Neural cell (in vitro differentiated cells): ENCODE results near the gene MRPL11. TPM values are rescaled to one million over a fixed set of nuclear protein-coding genes. Genes with fewer than 3 reads are reported as not detected.

Experiments
- H2AFZ ChIP-seq: fragments of 200-600, 300-800 bp; sonication (generic), shearing (Covaris generic); 2 replicates; pipeline ENCODE4 v1.6.0; 2014; ENCODE audit warnings: low read depth, mild to moderate bottlenecking, antibody characterized with exemption, low read length, moderate library complexity
- H3F3A ChIP-seq: fragments of 200-600 bp; shearing (Covaris generic); 2 replicates; pipeline ENCODE4 v1.6.1; 2016; ENCODE audit warnings: mild to moderate bottlenecking, moderate library complexity, mixed read lengths, antibody characterized with exemption, low read length; ENCODE audit not compliant: insufficient read depth, poor library complexity, severe bottlenecking
- H3K27ac ChIP-seq: fragments of 200-600, 300-800 bp; sonication (generic), shearing (Covaris generic); 2 replicates; pipeline ENCODE4 v1.5.1; 2014; ENCODE audit warnings: mild to moderate bottlenecking, low read length, moderate library complexity
- H3K27me3 ChIP-seq: fragments of 300-800, 200-600 bp; sonication (generic), shearing (Covaris generic); 2 replicates; pipeline ENCODE4 v1.6.0; 2014; ENCODE audit warnings: mild to moderate bottlenecking, low read depth, low read length, moderate library complexity; ENCODE audit not compliant: insufficient read depth
- H3K36me3 ChIP-seq: fragments of 300-800, 200-600 bp; sonication (generic), shearing (Covaris generic); 2 replicates; pipeline ENCODE4 v1.5.1; 2014; ENCODE audit warnings: mild to moderate bottlenecking, antibody characterized with exemption, low read length, moderate library complexity; ENCODE audit not compliant: insufficient read depth
- H3K4me2 ChIP-seq: fragments of 300-800, 200-600 bp; sonication (generic), shearing (Covaris generic); 2 replicates; pipeline ENCODE4 v1.6.0; 2014; ENCODE audit warnings: mild to moderate bottlenecking, low read length
- H3K4me3 ChIP-seq: fragments of 300-800, 200-600 bp; sonication (generic), shearing (Covaris generic); 2 replicates; pipeline ENCODE4 v1.5.1; 2014; ENCODE audit warnings: mild to moderate bottlenecking, low read length, moderate library complexity
- H3K79me2 ChIP-seq: fragments of 200-600 bp; shearing (Covaris generic); replicated peaks from 2 replicates; pipeline ENCODE4 v1.6.0; 2014; ENCODE audit warnings: mild to moderate bottlenecking, low read length, moderate library complexity; ENCODE audit not compliant: insufficient read depth
- H3K9ac ChIP-seq: fragments of 300-800, 200-600 bp; sonication (generic), shearing (Covaris generic); 2 replicates; pipeline ENCODE4 v1.6.1; 2016; ENCODE audit warnings: mild to moderate bottlenecking, low read length, mixed read lengths
- H3K9me2 ChIP-seq: fragments of 200-600 bp; shearing (Covaris generic); 2 replicates; pipeline ENCODE4 v1.6.1; 2016; ENCODE audit warnings: mild to moderate bottlenecking, low read length, mixed read lengths; ENCODE audit not compliant: insufficient read depth
- H3K9me3 ChIP-seq: fragments of 200-600, 300-800 bp; sonication (generic), shearing (Covaris generic); 2 replicates; pipeline ENCODE4 v1.6.1; 2016; ENCODE audit warnings: mild to moderate bottlenecking, mixed run types, low read length, moderate library complexity, mixed read lengths
- H4K20me1 ChIP-seq: fragments of 200-600 bp; shearing (Covaris generic); 2 replicates; pipeline ENCODE4 v1.6.1; 2016; ENCODE audit warnings: mild to moderate bottlenecking, mixed run types; ENCODE audit not compliant: insufficient read depth
- CTCF ChIP-seq: fragments of 450-650 bp; IDR thresholded peaks from 2 replicates; pipeline ENCODE4 v1.5.1; 2014; ENCODE audit warnings: antibody characterized with exemption, mild to moderate bottlenecking, moderate library complexity; ENCODE audit not compliant: poor library complexity, severe bottlenecking
- EP300 ChIP-seq: fragments of 450-650 bp; conservative IDR thresholded peaks from 2 replicates; pipeline ENCODE4 v1.6.1; 2014; ENCODE audit warnings: antibody characterized with exemption, mild to moderate bottlenecking, moderate library complexity; ENCODE audit not compliant: poor library complexity, severe bottlenecking
- EZH2 ChIP-seq: fragments of 200-600, 300-800 bp; shearing (Covaris generic), sonication (generic); IDR thresholded peaks from 2 replicates; pipeline ENCODE4 v1.6.1; 2014; ENCODE audit warnings: antibody characterized with exemption, low read length, borderline replicate concordance, mild to moderate bottlenecking; ENCODE audit not compliant: insufficient read depth, poor library complexity, severe bottlenecking
- MXI1 ChIP-seq: fragments of 450-650 bp; conservative IDR thresholded peaks from 2 replicates; pipeline ENCODE4 v1.6.1; 2014; ENCODE audit warnings: antibody characterized with exemption, mild to moderate bottlenecking; ENCODE audit not compliant: poor library complexity, severe bottlenecking
- POLR2AphosphoS5 ChIP-seq: IDR thresholded peaks from 2 replicates; pipeline ENCODE4 v1.6.1; 2012
- RAD21 ChIP-seq: fragments of 450-650 bp; conservative IDR thresholded peaks from 2 replicates; pipeline ENCODE4 v1.6.1; 2014; ENCODE audit warnings: antibody characterized with exemption, mild to moderate bottlenecking, moderate library complexity
- REST ChIP-seq: IDR thresholded peaks from 2 replicates; pipeline ENCODE4 v1.6.1; 2012; ENCODE audit warnings: borderline replicate concordance
- SMC3 ChIP-seq: fragments of 450-650 bp; conservative IDR thresholded peaks from 2 replicates; pipeline ENCODE4 v1.6.1; 2014; ENCODE audit warnings: antibody characterized with exemption, mild to moderate bottlenecking, moderate library complexity; ENCODE audit not compliant: poor library complexity
- TAF1 ChIP-seq: IDR thresholded peaks from 2 replicates; pipeline ENCODE4 v1.6.1; 2012; ENCODE audit warnings: low read depth
- polyA plus RNA-seq: library from polyadenylated mRNA; depleted of rRNA; stranded (reverse); fragments of >200 nt; gene quantifications from 2 replicates; pipeline ENCODE4 v1.2.3, GENCODE V29; 2014

The MRPL11 gene
- polyA plus RNA-seq, 1 donor from 2014 or later = 50.9 TPM

DNA sequence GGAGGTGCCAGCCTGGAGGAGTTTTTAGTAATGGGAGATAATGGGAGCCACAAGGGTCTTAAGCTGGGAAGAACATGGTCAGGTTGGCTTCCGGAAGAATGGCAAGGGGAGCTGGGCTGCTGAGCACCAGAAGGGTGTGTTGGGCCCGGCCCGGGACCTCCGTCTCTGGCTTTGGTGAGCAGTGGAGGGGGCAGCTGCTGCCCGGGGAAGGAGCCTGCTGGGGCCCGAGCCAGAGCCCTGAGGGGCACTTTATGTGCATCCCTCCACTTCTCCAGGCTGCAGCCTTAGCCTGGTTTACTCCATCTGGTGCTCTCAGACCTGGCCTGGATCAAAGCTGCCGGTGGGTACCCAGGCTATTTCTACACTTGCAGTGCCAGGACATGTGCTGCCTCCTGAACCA is 26.5 kb downstream of the MRPL11 start:
- no peaks in the 10 kb centered on the region for H3K36me3 ChIP-seq
- peaks cover 3% of the 10 kb centered on the region for H3K79me2 ChIP-seq
- H3K9ac ChIP-seq = no peak overlapping the region
- H3K9me2 ChIP-seq = no peaks in the 10 kb centered on the region
- no peak overlapping the region for H3K4me3 ChIP-seq
- no peaks in the 10 kb centered on the region for H4K20me1 ChIP-seq
- no peak overlapping the region for H3K4me2 ChIP-seq
- H3K27me3 ChIP-seq = no peaks in the 10 kb centered on the region
- H3K27ac ChIP-seq = no peak overlapping the region
- no peak overlapping the region for H2AFZ ChIP-seq
- no peaks in the 10 kb centered on the region for H3K9me3 ChIP-seq
- H3F3A ChIP-seq = no peaks in the 10 kb centered on the region
- no peak for TF ChIP-seq MXI1
- no peak for TF ChIP-seq REST
- TF ChIP-seq SMC3 = no peak
- TF ChIP-seq TAF1 = no peak
- no peak for TF ChIP-seq POLR2AphosphoS5
- TF ChIP-seq RAD21 = no peak
- TF ChIP-seq EZH2 = no peak
- no peak for TF ChIP-seq EP300
- no peak for TF ChIP-seq CTCF

DNA sequence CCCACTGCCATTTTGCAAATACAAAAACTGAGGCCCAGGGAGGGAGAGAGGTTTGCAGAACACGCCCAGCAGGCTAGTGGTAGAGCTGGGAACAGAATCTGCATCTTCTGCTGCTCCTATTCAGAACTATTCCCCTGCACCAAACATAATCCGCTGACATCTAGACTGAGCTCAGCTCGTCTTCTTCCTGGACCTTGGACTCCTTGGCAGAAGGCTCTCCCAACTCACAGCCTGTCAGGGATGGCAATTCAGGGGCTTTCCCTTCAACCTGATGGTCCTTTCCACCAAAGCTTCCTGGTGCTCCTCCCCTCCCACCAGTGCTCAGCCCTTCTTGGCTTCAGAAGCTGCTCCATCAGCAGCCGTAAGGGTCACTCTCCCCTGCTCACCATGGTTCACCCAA is 27.3 kb downstream of the MRPL11 start:
- H2AFZ ChIP-seq = no peak overlapping the region
- no peaks in the 10 kb centered on the region for H4K20me1 ChIP-seq
- H3K27me3 ChIP-seq = no peaks in the 10 kb centered on the region
- no peaks in the 10 kb centered on the region for H3K9me3 ChIP-seq
- no peak overlapping the region for H3K27ac ChIP-seq
- H3K4me3 ChIP-seq = peak overlapping the region; percentile 15
- H3K9ac ChIP-seq = no peak overlapping the region
- no peaks in the 10 kb centered on the region for H3K9me2 ChIP-seq
- TF ChIP-seq RAD21 (no peak), SMC3 (no peak), POLR2AphosphoS5 (no peak), TAF1 (no peak), EZH2 (no peak), REST (no peak), EP300 (no peak), MXI1 (no peak), CTCF (no peak)
- no peaks in the 10 kb centered on the region for H3F3A ChIP-seq
- peaks cover 3% of the 10 kb centered on the region for H3K79me2 ChIP-seq
- no peaks in the 10 kb centered on the region for H3K36me3 ChIP-seq
- no peak overlapping the region for H3K4me2 ChIP-seq
